GM12878 (cell line): ENCODE results near the gene TRABD2B. TPM values are rescaled to one million over a fixed set of nuclear protein-coding genes. Genes with fewer than 3 reads are reported as not detected.

Experiments
- ATAC-seq: fragments of 200-7000 bp; cut with Tn5 transposase; 3 replicates; pipeline ENCODE4 v1.9.1; 2020; ENCODE audit warnings: mild to moderate bottlenecking, moderate library complexity
- BruUV-seq: library from RNA; stranded (reverse); fragments of 400-500 nt; replicated peaks from 2 replicates; lab custom pipeline; 2021; lab: Mats Ljungman, UMichigan
- CTCF ChIA-PET: fragments of 300-600 bp; sonication (Branson Sonifier 250); formaldehyde crosslinking; extraction: SDS; loops from one replicate; lab custom pipeline; 2021; ENCODE audit warnings: inconsistent platforms; lab: Yijun Ruan, JAX
- POLR2A ChIA-PET: fragments of 350-600 bp; formaldehyde crosslinking; extraction: SDS; loops from one replicate; lab custom pipeline; 2021; ENCODE audit warnings: inconsistent platforms; lab: Charles Lee
- RAD21 ChIA-PET: fragments of 300-600 bp; sonication (Branson Sonifier 250); formaldehyde crosslinking; loops from one replicate; lab custom pipeline; 2023; ENCODE audit warnings: antibody characterized with exemption; ENCODE audit not compliant: unreplicated experiment; lab: Charles Lee
- SMC1A ChIA-PET: fragments of 300-600 bp; sonication (Branson Sonifier 250); formaldehyde crosslinking; loops from one replicate; lab custom pipeline; 2023; ENCODE audit not compliant: unreplicated experiment, uncharacterized antibody; lab: Charles Lee
- DNase-seq: peaks from one replicate; pipeline ENCODE4 v3.0.0-alpha.2; 2011; ENCODE audit warnings: low read depth, low spot score
- FAIRE-seq: peaks from 3 replicates; lab custom pipeline; 2011; peaks lifted over from hg19 to GRCh38; lab: Jason Lieb, UNC
- H2AFZ ChIP-seq: 2 replicates; pipeline ENCODE4 v1.6.0; 2011; ENCODE audit warnings: low read depth, low read length, control low read depth; ENCODE audit not compliant: control insufficient read depth
- H3K27ac ChIP-seq: 2 replicates; pipeline ENCODE4 v1.5.1; 2011; ENCODE audit warnings: control low read depth; ENCODE audit not compliant: control insufficient read depth, insufficient read depth
- H3K27me3 ChIP-seq, 2 experiments: replicated peaks in 1 of 2; 2 replicates each; pipeline versions ENCODE4 v1.6.0 to v1.6.1; 2011; ENCODE audit warnings: low read length in 1 of 2; ENCODE audit not compliant: control insufficient read depth in 2 of 2, insufficient read depth in 2 of 2
- H3K36me3 ChIP-seq, 2 experiments: 2 replicates each; pipeline ENCODE4 v1.5.1; 2011; ENCODE audit warnings: low read length in 1 of 2; ENCODE audit not compliant: control insufficient read depth in 2 of 2, insufficient read depth in 2 of 2
- H3K4me1 ChIP-seq: 2 replicates; pipeline ENCODE4 v1.6.1; 2011; ENCODE audit warnings: mild to moderate bottlenecking, low read length, moderate library complexity, mixed read lengths; ENCODE audit not compliant: control insufficient read depth, insufficient read depth
- H3K4me2 ChIP-seq: 2 replicates; pipeline ENCODE4 v1.6.0; 2011; ENCODE audit warnings: control low read depth; ENCODE audit not compliant: control insufficient read depth, insufficient read depth
- H3K4me3 ChIP-seq: fragments of 200-600 bp; sonication (generic); 2 replicates; pipeline ENCODE4 v1.5.1; 2016
- H3K79me2 ChIP-seq: 2 replicates; pipeline ENCODE4 v1.6.0; 2011; ENCODE audit warnings: low read length; ENCODE audit not compliant: control insufficient read depth, insufficient read depth
- H3K9ac ChIP-seq: 2 replicates; pipeline ENCODE4 v1.8.0; 2011; ENCODE audit warnings: low read length, control low read depth, mixed read lengths; ENCODE audit not compliant: control insufficient read depth, insufficient read depth
- H3K9me3 ChIP-seq: replicated peaks from 3 replicates; pipeline ENCODE4 v1.5.1; 2011; ENCODE audit warnings: mild to moderate bottlenecking, low read length; ENCODE audit not compliant: control insufficient read depth, insufficient read depth
- H4K20me1 ChIP-seq: 2 replicates; pipeline ENCODE4 v1.6.0; 2011; ENCODE audit not compliant: control insufficient read depth, insufficient read depth
- BHLHE40 ChIP-seq, 2 experiments: fragments of 450-650 bp in 1 of 2; IDR thresholded peaks; 2 replicates each; pipeline ENCODE4 v1.6.1; 2011 to 2017; ENCODE audit warnings: low read depth in 2 of 2, borderline replicate concordance in 1 of 2, improper control_type of control experiment in 1 of 2, low read length in 1 of 2, mild to moderate bottlenecking in 1 of 2
- CHD1 ChIP-seq: IDR thresholded peaks from 2 replicates; pipeline ENCODE4 v1.6.1; 2012; ENCODE audit warnings: low read depth, low read length, improper control_type of control experiment
- FOXK2 ChIP-seq: fragments of 450-650 bp; IDR thresholded peaks from 2 replicates; pipeline ENCODE4 v1.6.1; 2017; ENCODE audit warnings: mild to moderate bottlenecking, moderate library complexity
- NR2C2 ChIP-seq: IDR thresholded peaks from 2 replicates; pipeline ENCODE4 v1.6.1; 2011; ENCODE audit warnings: borderline replicate concordance, low read depth; ENCODE audit not compliant: control insufficient read depth, insufficient read length
- SMARCA5 ChIP-seq: fragments of 450-650 bp; IDR thresholded peaks from 2 replicates; pipeline ENCODE4 v1.6.1; 2017; ENCODE audit warnings: mild to moderate bottlenecking
- SPI1 ChIP-seq: IDR thresholded peaks from 2 replicates; pipeline ENCODE4 v1.6.1; 2011; ENCODE audit warnings: low read depth, mild to moderate bottlenecking, low read length, moderate library complexity, borderline replicate concordance; ENCODE audit not compliant: insufficient read depth
- TCF7 ChIP-seq: IDR thresholded peaks from 2 replicates; pipeline ENCODE4 v1.6.1; 2014; ENCODE audit warnings: antibody characterized with exemption, borderline replicate concordance
- WGBS: methylation state at CpG from one replicate; pipeline ENCODE4 v1.1.6; 2016; ENCODE audit warnings: low lambda C conversion rate; ENCODE audit not compliant: insufficient replicate concordance, insufficient coverage; ENCODE audit errors: missing lambda C conversion rate; 5-methylcytosine and 5-hydroxymethylcytosine counted together
- in situ Hi-C: fragments of 300-500 bp; cut with MboI; formaldehyde crosslinking; loops from 9 replicates; pipeline ENCODE4 v1.14.3; 2018; ENCODE audit warnings: mixed read lengths
- intact Hi-C: fragments of 100-400 bp; cut with micrococcal nuclease; formaldehyde crosslinking; loops from one replicate; pipeline ENCODE4 v1.14.2; 2022; ENCODE audit not compliant: unreplicated experiment
- polyA plus RNA-seq, 11 experiments: library from polyadenylated mRNA; depleted of rRNA in 4 of 11; unstranded in 6 of 11; stranded (reverse) in 5 of 11; fragments of >200 nt; fragmentation: Nextera tagmentation in 4 of 11; fragmentation: Illumina TruSeq in 1 of 11; extraction: Ambion mirVana in 4 of 11; extraction: Trizol in 1 of 11; gene quantifications; 1 replicate in 1 of 11; 2 replicates in 10 of 11; pipeline versions ENCODE4 v1.2.1 to v1.2.3, GENCODE V29; 2011 to 2016; ENCODE audit warnings: inconsistent platforms in 2 of 11, missing spikeins in 2 of 11, low read depth in 1 of 11
- total RNA-seq, 4 experiments: library from RNA; depleted of rRNA in 3 of 4; stranded (reverse); fragments of >200 nt in 3 of 4; fragmentation: Illumina TruSeq in 1 of 4; extraction: Trizol in 1 of 4; gene quantifications; 2 replicates each; pipeline versions ENCODE4 v1.2.1 to v1.2.3, GENCODE V29; 2013 to 2021
- TF ChIP-seq, protein P1 (sequence below): IDR thresholded peaks from 2 replicates; pipeline ENCODE4 v1.6.1; 2012; ENCODE audit warnings: low read depth, low read length, improper control_type of control experiment
- TF ChIP-seq, protein P2 (sequence below): fragments of 450-650 bp; IDR thresholded peaks from 2 replicates; pipeline ENCODE4 v1.6.1; 2014; ENCODE audit warnings: mild to moderate bottlenecking

The TRABD2B gene
- total and polyA plus RNA-seq, 10 of the 15 experiments (the other 5 are each of a cell fraction or from before 2014, with no cell fraction given): not detected

DNA sequence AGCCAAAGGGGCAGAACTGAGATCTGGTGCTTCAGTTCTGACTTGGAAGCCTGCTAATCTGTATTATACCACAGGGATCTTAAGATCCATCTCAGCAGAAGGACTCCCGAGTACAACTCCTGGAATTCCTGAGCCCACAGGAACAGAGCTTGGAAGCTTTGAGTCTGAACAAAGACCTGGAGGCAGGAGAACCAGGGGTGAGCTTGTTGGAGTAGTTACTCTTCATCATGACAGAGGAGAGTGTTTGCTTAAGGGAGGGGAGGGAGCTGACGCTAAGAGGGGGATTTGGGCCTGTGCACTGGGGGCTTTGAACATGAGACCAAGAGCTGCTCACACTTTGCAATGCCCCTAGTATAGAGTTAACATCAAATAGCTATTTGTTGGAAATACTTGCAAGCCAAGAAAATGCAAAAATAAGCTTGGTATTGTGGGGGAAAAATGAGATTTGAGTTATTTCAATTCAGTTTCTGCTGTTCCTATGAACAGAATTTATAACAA lies 41.1 kb upstream of the TRABD2B start:
- H4K20me1 ChIP-seq: no peaks in the 10 kb centered on the region
- TF ChIP-seq NR2C2 (no peak), SPI1 (no peak), SMARCA5 (no peak), CHD1 (no peak), FOXK2 (no peak), BHLHE40 (IDR thresholded peaks at IDR 0.05; ENCODE audit: borderline replicate concordance in 1 of 2, low read depth in 2 of 2, low read length in 1 of 2) (no peak), TCF7 (no peak)
- TF ChIP-seq, protein P1, sequence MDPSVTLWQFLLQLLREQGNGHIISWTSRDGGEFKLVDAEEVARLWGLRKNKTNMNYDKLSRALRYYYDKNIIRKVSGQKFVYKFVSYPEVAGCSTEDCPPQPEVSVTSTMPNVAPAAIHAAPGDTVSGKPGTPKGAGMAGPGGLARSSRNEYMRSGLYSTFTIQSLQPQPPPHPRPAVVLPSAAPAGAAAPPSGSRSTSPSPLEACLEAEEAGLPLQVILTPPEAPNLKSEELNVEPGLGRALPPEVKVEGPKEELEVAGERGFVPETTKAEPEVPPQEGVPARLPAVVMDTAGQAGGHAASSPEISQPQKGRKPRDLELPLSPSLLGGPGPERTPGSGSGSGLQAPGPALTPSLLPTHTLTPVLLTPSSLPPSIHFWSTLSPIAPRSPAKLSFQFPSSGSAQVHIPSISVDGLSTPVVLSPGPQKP: no peak
- TF ChIP-seq, protein P2, sequence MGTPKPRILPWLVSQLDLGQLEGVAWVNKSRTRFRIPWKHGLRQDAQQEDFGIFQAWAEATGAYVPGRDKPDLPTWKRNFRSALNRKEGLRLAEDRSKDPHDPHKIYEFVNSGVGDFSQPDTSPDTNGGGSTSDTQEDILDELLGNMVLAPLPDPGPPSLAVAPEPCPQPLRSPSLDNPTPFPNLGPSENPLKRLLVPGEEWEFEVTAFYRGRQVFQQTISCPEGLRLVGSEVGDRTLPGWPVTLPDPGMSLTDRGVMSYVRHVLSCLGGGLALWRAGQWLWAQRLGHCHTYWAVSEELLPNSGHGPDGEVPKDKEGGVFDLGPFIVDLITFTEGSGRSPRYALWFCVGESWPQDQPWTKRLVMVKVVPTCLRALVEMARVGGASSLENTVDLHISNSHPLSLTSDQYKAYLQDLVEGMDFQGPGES: no peak
- 24% methylated on average over 2 of the region's 2 CpGs for WGBS
- ATAC-seq (no peak), DNase-seq (no peak), FAIRE-seq (no peak)
- no peak overlapping the region for H3K4me2 ChIP-seq
- ChIA-PET SMC1A (no interaction called here), POLR2A (no interaction called here), RAD21 (no interaction called here), CTCF (no interaction called here)
- no peaks in the 10 kb centered on the region; a peak in 1 of 4 replicates for H3K27me3 ChIP-seq
- no peak overlapping the region for H3K9ac ChIP-seq
- H3K27ac ChIP-seq: no peak overlapping the region
- H3K9me3 ChIP-seq: no peaks in the 10 kb centered on the region
- in situ Hi-C loops: no loop called here
- H2AFZ ChIP-seq: no peak overlapping the region
- H3K36me3 ChIP-seq: no peaks in the 10 kb centered on the region
- no peak overlapping the region for H3K4me3 ChIP-seq
- no peaks in the 10 kb centered on the region for H3K79me2 ChIP-seq
- intact Hi-C loops: no loop called here
- H3K4me1 ChIP-seq: no peaks in the 10 kb centered on the region
- no TSS peak for BruUV-seq
